HEK293 (cell line): ENCODE results near the gene EEFSEC.

Source experiments
- CTCF ChIA-PET: fragments of 350-600 bp; formaldehyde crosslinking; extraction: SDS; loops from one replicate; lab custom pipeline; 2021; ENCODE audit warnings: antibody characterized with exemption; lab: Yijun Ruan, JAX
- POLR2A ChIA-PET: fragments of 300-600 bp; formaldehyde crosslinking; extraction: SDS; loops from one replicate; lab custom pipeline; 2020; ENCODE audit warnings: antibody characterized with exemption, inconsistent platforms; lab: Yijun Ruan, JAX
- H3K27ac ChIP-seq: fragments of 200-500 bp; sonication (Bioruptor generic); 2 replicates; pipeline ENCODE4 v1.5.1; 2014; ENCODE audit warnings: low read depth, low read length, control low read depth, inconsistent platforms; ENCODE audit errors: extremely low read depth
- H3K36me3 ChIP-seq, 2 experiments: fragments of 200-500 bp in 1 of 2; sonication (Bioruptor generic) in 1 of 2; 1 replicate in 1 of 2; 2 replicates in 1 of 2; pipeline ENCODE4 v1.5.1; 2014 to 2017; ENCODE audit warnings: inconsistent platforms in 2 of 2, low read length in 2 of 2; ENCODE audit not compliant: control insufficient read depth in 2 of 2, insufficient read depth in 1 of 2
- H3K4me1 ChIP-seq: fragments of 200-500 bp; sonication (Bioruptor generic); 2 replicates; pipeline ENCODE4 v1.5.1; 2014; ENCODE audit warnings: mild to moderate bottlenecking, low read length, inconsistent platforms; ENCODE audit not compliant: control insufficient read depth, insufficient read depth
- H3K4me3 ChIP-seq: 2 replicates; pipeline ENCODE4 v1.5.1; 2011; ENCODE audit warnings: low read depth, mild to moderate bottlenecking, control low read depth, low read length, moderate library complexity
- H3K9me3 ChIP-seq: fragments of 200-500 bp; sonication (Bioruptor generic); 2 replicates; pipeline ENCODE4 v1.5.1; 2014; ENCODE audit warnings: low read depth, low read length, inconsistent platforms; ENCODE audit not compliant: control insufficient read depth, insufficient read depth
- GLIS2 ChIP-seq: fragments of 450-650 bp; formaldehyde crosslinking; IDR thresholded peaks from 2 replicates; pipeline ENCODE4 v1.5.1; 2016; ENCODE audit warnings: missing biosample characterization, missing genetic modification characterization
- KLF9 ChIP-seq: fragments of 450-650 bp; formaldehyde crosslinking; IDR thresholded peaks from 2 replicates; pipeline ENCODE4 v1.5.1; 2016; ENCODE audit warnings: missing biosample characterization, missing genetic modification characterization, low read depth
- PRDM4 ChIP-seq: fragments of 450-650 bp; formaldehyde crosslinking; IDR thresholded peaks from 2 replicates; pipeline ENCODE4 v1.5.1; 2017; ENCODE audit warnings: missing biosample characterization, missing genetic modification characterization
- REPIN1 ChIP-seq: fragments of 450-650 bp; formaldehyde crosslinking; IDR thresholded peaks from 2 replicates; pipeline ENCODE4 v1.5.1; 2017; ENCODE audit warnings: missing biosample characterization, missing genetic modification characterization, low read depth
- SCRT2 ChIP-seq: fragments of 450-650 bp; formaldehyde crosslinking; IDR thresholded peaks from 2 replicates; pipeline ENCODE4 v1.5.1; 2016; ENCODE audit warnings: missing biosample characterization, missing genetic modification characterization
- TCF7L2 ChIP-seq: IDR thresholded peaks from 2 replicates; pipeline ENCODE4 v1.6.1; 2011; ENCODE audit warnings: low read depth, mild to moderate bottlenecking, inconsistent platforms, low read length, moderate library complexity, borderline replicate concordance
- ZBTB26 ChIP-seq: fragments of 450-650 bp; formaldehyde crosslinking; optimal IDR thresholded peaks from 2 replicates; pipeline ENCODE3; 2016; ENCODE audit warnings: missing biosample characterization, mild to moderate bottlenecking, missing genetic modification characterization
- ZBTB7A ChIP-seq: fragments of 450-650 bp; formaldehyde crosslinking; IDR thresholded peaks from 2 replicates; pipeline ENCODE4 v1.5.1; 2016; ENCODE audit warnings: low read depth, missing biosample characterization, missing genetic modification characterization
- ZNF138 ChIP-seq: fragments of 450-650 bp; formaldehyde crosslinking; IDR thresholded peaks from 2 replicates; pipeline ENCODE4 v1.5.1; 2016; ENCODE audit warnings: missing biosample characterization, missing genetic modification characterization, borderline replicate concordance
- ZNF211 ChIP-seq: fragments of 450-650 bp; formaldehyde crosslinking; IDR thresholded peaks from 2 replicates; pipeline ENCODE4 v1.5.1; 2016; ENCODE audit warnings: low read depth, missing biosample characterization, missing genetic modification characterization
- ZNF292 ChIP-seq: fragments of 450-650 bp; formaldehyde crosslinking; IDR thresholded peaks from 2 replicates; pipeline ENCODE4 v1.5.1; 2016; ENCODE audit warnings: low read depth, missing biosample characterization, missing genetic modification characterization, borderline replicate concordance
- ZNF37A ChIP-seq: fragments of 450-650 bp; IDR thresholded peaks from 2 replicates; pipeline ENCODE4 v1.5.1; 2018; ENCODE audit warnings: missing biosample characterization, missing genetic modification characterization
- ZNF394 ChIP-seq: fragments of 450-650 bp; formaldehyde crosslinking; IDR thresholded peaks from 2 replicates; pipeline ENCODE4 v1.5.1; 2016; ENCODE audit warnings: missing biosample characterization, missing genetic modification characterization, mild to moderate bottlenecking, moderate library complexity, borderline replicate concordance
- ZNF555 ChIP-seq: fragments of 450-650 bp; formaldehyde crosslinking; conservative IDR thresholded peaks from 2 replicates; pipeline ENCODE4 v1.5.1; 2017; ENCODE audit warnings: missing biosample characterization, mild to moderate bottlenecking, missing genetic modification characterization, inconsistent platforms
- ZNF596 ChIP-seq: fragments of 450-650 bp; IDR thresholded peaks from 2 replicates; pipeline ENCODE4 v1.5.0; 2018; ENCODE audit warnings: missing biosample characterization, mild to moderate bottlenecking, missing genetic modification characterization, moderate library complexity
- ZNF677 ChIP-seq: fragments of 450-650 bp; IDR thresholded peaks from 2 replicates; pipeline ENCODE4 v1.5.0; 2018; ENCODE audit warnings: missing biosample characterization, mild to moderate bottlenecking, missing genetic modification characterization, moderate library complexity
- ZNF777 ChIP-seq: fragments of 450-650 bp; formaldehyde crosslinking; IDR thresholded peaks from 2 replicates; pipeline ENCODE4 v1.5.1; 2017; ENCODE audit warnings: missing biosample characterization, missing genetic modification characterization, borderline replicate concordance
- ZNF837 ChIP-seq: fragments of 450-650 bp; formaldehyde crosslinking; IDR thresholded peaks from 2 replicates; pipeline ENCODE4 v1.5.1; 2016; ENCODE audit warnings: missing biosample characterization, missing genetic modification characterization
- TF ChIP-seq, protein P1 (sequence below): fragments of 450-650 bp; formaldehyde crosslinking; IDR thresholded peaks from 2 replicates; pipeline ENCODE4 v1.5.1; 2016; ENCODE audit warnings: missing biosample characterization, missing genetic modification characterization

The EEFSEC gene

GRCh38 chr3:128269006-128269775 lies 115.9 kb downstream of the EEFSEC start (continued):
- TF ChIP-seq, protein P1, sequence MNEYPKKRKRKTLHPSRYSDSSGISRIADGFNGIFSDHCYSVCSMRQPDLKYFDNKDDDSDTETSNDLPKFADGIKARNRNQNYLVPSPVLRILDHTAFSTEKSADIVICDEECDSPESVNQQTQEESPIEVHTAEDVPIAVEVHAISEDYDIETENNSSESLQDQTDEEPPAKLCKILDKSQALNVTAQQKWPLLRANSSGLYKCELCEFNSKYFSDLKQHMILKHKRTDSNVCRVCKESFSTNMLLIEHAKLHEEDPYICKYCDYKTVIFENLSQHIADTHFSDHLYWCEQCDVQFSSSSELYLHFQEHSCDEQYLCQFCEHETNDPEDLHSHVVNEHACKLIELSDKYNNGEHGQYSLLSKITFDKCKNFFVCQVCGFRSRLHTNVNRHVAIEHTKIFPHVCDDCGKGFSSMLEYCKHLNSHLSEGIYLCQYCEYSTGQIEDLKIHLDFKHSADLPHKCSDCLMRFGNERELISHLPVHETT, result no peak
- TF ChIP-seq ZNF555 (tag by site-specific recombination) (no peak), ZNF677 (no peak), TCF7L2 (no peak), ZNF37A (tag by site-specific recombination) (no peak), ZNF837 (tag by site-specific recombination) (no peak), ZNF777 (tag by site-specific recombination) (no peak), ZNF292 (tag by site-specific recombination) (no peak), KLF9 (tag by site-specific recombination) (no peak)

DNA sequence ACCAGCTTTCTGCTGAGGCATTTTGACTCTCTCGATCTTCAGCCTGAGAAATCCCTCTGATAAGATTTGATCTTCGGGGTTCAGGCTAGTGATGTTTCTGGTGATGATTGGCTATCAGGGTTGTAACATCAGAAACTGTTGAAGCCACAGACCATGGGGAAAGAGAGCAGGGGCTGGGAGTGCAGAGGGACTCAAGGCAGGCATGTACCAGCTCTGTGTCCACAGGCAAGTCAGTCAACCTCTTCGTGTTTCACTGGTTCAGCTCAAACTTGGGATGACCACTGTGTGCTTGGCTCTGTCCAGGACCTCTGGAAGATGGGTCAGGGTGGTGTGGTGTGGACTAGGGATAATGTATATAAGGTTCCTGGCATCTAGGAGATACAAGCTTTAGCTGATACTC lies 116.5 kb downstream of the EEFSEC start:
- Histone ChIP-seq H3K36me3 (peaks cover 0 to 4% of the 10 kb centered on the region in 2 experiments; a peak in 1 of 3 replicates), H3K4me1 (peaks cover 7% of the 10 kb centered on the region; the same call in 1 of the 2 replicates), H3K4me3 (no peak overlapping the region), H3K9me3 (no peaks in the 10 kb centered on the region), H3K27ac (no peak overlapping the region)
- POLR2A ChIA-PET, result no interaction called here
- TF ChIP-seq ZNF138 (no peak), SCRT2 (tag by site-specific recombination) (no peak), ZNF596 (no peak), ZBTB26 (tag by site-specific recombination) (no peak), GLIS2 (no peak), REPIN1 (tag by site-specific recombination) (no peak), ZNF394 (tag by site-specific recombination) (no peak), PRDM4 (tag by site-specific recombination) (no peak), ZNF211 (tag by site-specific recombination) (no peak), ZBTB7A (tag by site-specific recombination) (no peak)
- CTCF ChIA-PET, result no interaction called here
